ENCODE measurements around the gene POTEI. TPM values are rescaled to one million over a fixed set of nuclear protein-coding genes. Genes with fewer than 3 reads are reported as not detected.
"Not testable (repeated sequence)": the region's sequence is repeated elsewhere in the genome, so short reads cannot be mapped to it uniquely, and the experiment has no call there.

Gene POTEI
- 0.08 and 0.56 TPM in 2 replicates for total RNA-seq (2014; rRNA removed; shearing (Covaris generic))
- polyA plus RNA-seq (2016; fragmentation: Nextera tagmentation; extraction: Ambion mirVana): 0.24 and 0.30 TPM in 2 replicates
- long read RNA-seq, partial matches to known transcripts: 0 of 11 reads
- long read RNA-seq, other reads (novel, unspliced or antisense): 11 of 11 reads

DNA sequence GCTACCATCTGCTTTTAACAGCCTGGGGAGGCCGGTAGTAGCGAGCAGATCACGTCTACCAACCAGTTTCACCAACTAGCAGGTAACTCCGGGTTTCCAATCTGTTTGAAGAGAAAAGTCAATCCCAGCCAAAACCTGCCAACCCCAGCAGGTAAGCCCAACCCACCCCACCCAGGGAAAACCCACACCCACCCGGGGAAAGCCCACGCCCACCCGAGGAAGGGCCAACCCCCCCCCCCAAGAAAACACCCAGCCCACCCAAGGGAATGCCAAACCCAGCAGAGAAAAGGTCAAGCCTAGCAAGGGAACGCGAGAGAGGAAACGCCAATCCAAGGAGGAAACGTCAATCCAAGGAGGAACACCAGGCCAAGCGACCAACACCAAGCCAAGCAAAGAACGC is at the start of gene POTEI:
TSS of gene POTEI (minus strand) at position 101 of the 400 bp plus-strand sequence. CDS start at position 8, 93 bp downstream.
- ATAC-seq; H3K4me1 ChIP-seq (ENCODE audit: insufficient read depth); H3K79me2 ChIP-seq (replicated peaks; ENCODE audit: insufficient read depth); H3K27me3 Mint-ChIP-seq (ENCODE audit: insufficient read depth, low read depth, poor library complexity); H3K4me3 Mint-ChIP-seq; H3K4me3 ChIP-seq; H3K4me1 Mint-ChIP-seq; H3K36me3 ChIP-seq (ENCODE audit: insufficient read depth); DNase-seq (ENCODE audit: low spot score); H2AFZ ChIP-seq; H3K27ac Mint-ChIP-seq; H3K36me3 Mint-ChIP-seq (ENCODE audit: low read depth); H4K20me1 ChIP-seq (replicated peaks; ENCODE audit: insufficient read depth); H3K4me2 ChIP-seq; H3K9me3 Mint-ChIP-seq; H3K27ac ChIP-seq (ENCODE audit: low read depth); H3K9me2 ChIP-seq (ENCODE audit: insufficient read depth); H3K27me3 ChIP-seq (ENCODE audit: insufficient read depth); H3F3A ChIP-seq (replicated peaks; ENCODE audit: low read depth): not testable (repeated sequence)

- not testable (repeated sequence) for H3K4me3 Mint-ChIP-seq; H3K27ac Mint-ChIP-seq; H2AFZ ChIP-seq; H3K27ac ChIP-seq (ENCODE audit: low read depth); H3F3A ChIP-seq (replicated peaks; ENCODE audit: low read depth); ATAC-seq; H3K27me3 Mint-ChIP-seq (ENCODE audit: insufficient read depth, low read depth, poor library complexity); H3K9me2 ChIP-seq (ENCODE audit: insufficient read depth); H3K4me1 ChIP-seq (ENCODE audit: insufficient read depth); H4K20me1 ChIP-seq (replicated peaks; ENCODE audit: insufficient read depth); H3K9me3 Mint-ChIP-seq; H3K79me2 ChIP-seq (replicated peaks; ENCODE audit: insufficient read depth); H3K36me3 Mint-ChIP-seq (ENCODE audit: low read depth); H3K4me3 ChIP-seq; H3K36me3 ChIP-seq (ENCODE audit: insufficient read depth); DNase-seq (ENCODE audit: low spot score); H3K27me3 ChIP-seq (ENCODE audit: insufficient read depth); H3K4me2 ChIP-seq; H3K4me1 Mint-ChIP-seq
These were observed 47.3 kb upstream of the POTEI start for GRCh38 chr2:130556441-130556840.

- not testable (repeated sequence) for H3F3A ChIP-seq (replicated peaks; ENCODE audit: low read depth); H2AFZ ChIP-seq; H3K9me3 Mint-ChIP-seq; H3K27ac ChIP-seq (ENCODE audit: low read depth); H3K36me3 ChIP-seq (ENCODE audit: insufficient read depth); DNase-seq (ENCODE audit: low spot score); H3K27ac Mint-ChIP-seq; H3K9me2 ChIP-seq (ENCODE audit: insufficient read depth); H3K4me1 ChIP-seq (ENCODE audit: insufficient read depth); H3K27me3 Mint-ChIP-seq (ENCODE audit: insufficient read depth, low read depth, poor library complexity); H3K4me3 ChIP-seq; H3K4me2 ChIP-seq; H3K27me3 ChIP-seq (ENCODE audit: insufficient read depth); H3K4me1 Mint-ChIP-seq; H3K4me3 Mint-ChIP-seq; H3K36me3 Mint-ChIP-seq (ENCODE audit: low read depth); H4K20me1 ChIP-seq (replicated peaks; ENCODE audit: insufficient read depth); ATAC-seq; H3K79me2 ChIP-seq (replicated peaks; ENCODE audit: insufficient read depth)
These were observed 45.0 kb upstream of the POTEI start for GRCh38 chr2:130554178-130554577.

DNA sequence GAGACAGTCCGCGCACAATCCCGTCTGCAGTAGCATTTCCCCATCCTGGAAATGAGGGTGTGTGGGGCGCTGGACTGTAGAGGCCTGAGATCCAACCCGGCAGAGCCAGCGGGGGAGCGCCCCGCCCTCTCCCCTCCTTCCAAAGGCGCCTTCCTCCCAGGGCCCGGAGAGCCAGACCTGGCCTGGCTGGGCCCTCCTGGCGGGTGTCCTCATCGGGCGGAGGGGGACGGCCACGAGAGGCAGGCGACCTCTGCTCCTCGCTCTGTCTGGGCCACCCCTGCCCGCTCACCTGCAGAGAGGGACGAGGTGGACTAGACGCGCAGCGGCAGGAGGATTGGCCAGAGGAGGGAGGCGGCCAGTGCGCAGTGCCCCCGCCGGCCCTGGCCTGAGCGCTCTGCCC is 40.3 kb upstream of the POTEI start:
- not testable (repeated sequence) for H3K4me1 ChIP-seq (ENCODE audit: insufficient read depth); H3K27ac ChIP-seq (ENCODE audit: low read depth); H3K4me2 ChIP-seq; H2AFZ ChIP-seq; H3K36me3 ChIP-seq (ENCODE audit: insufficient read depth); H4K20me1 ChIP-seq (replicated peaks; ENCODE audit: insufficient read depth); H3K27me3 ChIP-seq (ENCODE audit: insufficient read depth); H3K36me3 Mint-ChIP-seq (ENCODE audit: low read depth); H3K27me3 Mint-ChIP-seq (ENCODE audit: insufficient read depth, low read depth, poor library complexity); H3K4me1 Mint-ChIP-seq; H3F3A ChIP-seq (replicated peaks; ENCODE audit: low read depth); DNase-seq (ENCODE audit: low spot score); H3K9me3 Mint-ChIP-seq; H3K79me2 ChIP-seq (replicated peaks; ENCODE audit: insufficient read depth); H3K4me3 Mint-ChIP-seq; H3K9me2 ChIP-seq (ENCODE audit: insufficient read depth); H3K27ac Mint-ChIP-seq; H3K4me3 ChIP-seq
- peak; percentile 65 for ATAC-seq

DNA sequence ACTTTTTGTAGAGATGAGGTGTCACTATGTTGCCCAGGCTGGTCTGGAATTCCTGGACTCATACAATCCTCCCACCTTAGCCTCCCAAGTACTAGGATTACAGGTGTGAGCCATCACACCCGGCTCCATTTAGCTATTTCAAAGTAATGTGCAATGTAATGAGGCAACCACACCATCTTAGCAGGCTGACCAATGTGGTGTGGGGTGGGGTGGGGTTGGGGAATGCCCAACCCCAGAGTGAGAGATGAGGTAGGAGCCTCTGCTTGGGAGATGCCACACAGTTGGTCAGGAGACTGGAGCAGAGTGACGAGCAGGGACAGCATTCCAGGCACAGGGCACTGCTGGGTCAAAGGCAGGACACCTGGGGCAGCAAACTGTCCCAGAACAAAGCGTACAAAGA is 39.3 kb upstream of the POTEI start:
- not testable (repeated sequence) for H3K9me3 Mint-ChIP-seq; H3K27ac Mint-ChIP-seq; H4K20me1 ChIP-seq (replicated peaks; ENCODE audit: insufficient read depth); H3K4me1 ChIP-seq (ENCODE audit: insufficient read depth); H3K36me3 ChIP-seq (ENCODE audit: insufficient read depth); H3K9me2 ChIP-seq (ENCODE audit: insufficient read depth); H3K27ac ChIP-seq (ENCODE audit: low read depth); H3K27me3 ChIP-seq (ENCODE audit: insufficient read depth); ATAC-seq; H3F3A ChIP-seq (replicated peaks; ENCODE audit: low read depth); H3K27me3 Mint-ChIP-seq (ENCODE audit: insufficient read depth, low read depth, poor library complexity); H3K4me2 ChIP-seq; H3K4me3 Mint-ChIP-seq; H3K4me3 ChIP-seq; H3K79me2 ChIP-seq (replicated peaks; ENCODE audit: insufficient read depth); DNase-seq (ENCODE audit: low spot score); H3K36me3 Mint-ChIP-seq (ENCODE audit: low read depth); H3K4me1 Mint-ChIP-seq; H2AFZ ChIP-seq

DNA sequence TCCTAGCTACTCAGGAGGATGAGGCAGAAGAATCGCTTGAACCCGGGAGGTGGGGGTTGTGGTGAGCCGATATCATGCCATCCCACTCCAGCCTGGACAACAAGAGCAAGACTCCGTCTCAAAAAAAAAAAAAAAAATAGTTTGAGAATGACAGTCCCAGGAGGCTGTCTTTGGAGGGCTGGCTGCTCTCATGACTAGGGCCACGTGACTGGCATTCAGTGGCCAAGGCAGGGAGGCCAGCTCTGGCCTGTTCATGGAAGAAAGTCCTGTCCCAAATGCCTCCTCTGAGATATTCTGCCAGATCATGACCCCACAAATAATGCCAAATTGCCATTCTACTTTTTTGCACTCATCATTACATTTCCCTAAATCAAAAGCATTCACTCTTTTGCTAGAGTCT is 35.9 kb upstream of the POTEI start:
- H3K79me2 ChIP-seq (replicated peaks; ENCODE audit: insufficient read depth); H3K4me1 ChIP-seq (ENCODE audit: insufficient read depth); DNase-seq (ENCODE audit: low spot score); H3K9me2 ChIP-seq (ENCODE audit: insufficient read depth); H3K4me1 Mint-ChIP-seq; H4K20me1 ChIP-seq (replicated peaks; ENCODE audit: insufficient read depth); H3K27me3 Mint-ChIP-seq (ENCODE audit: insufficient read depth, low read depth, poor library complexity); H3K36me3 ChIP-seq (ENCODE audit: insufficient read depth); H3K4me3 Mint-ChIP-seq; H3K36me3 Mint-ChIP-seq (ENCODE audit: low read depth); ATAC-seq; H3F3A ChIP-seq (replicated peaks; ENCODE audit: low read depth); H3K27ac ChIP-seq (ENCODE audit: low read depth); H3K27me3 ChIP-seq (ENCODE audit: insufficient read depth); H3K9me3 Mint-ChIP-seq; H2AFZ ChIP-seq; H3K4me3 ChIP-seq; H3K4me2 ChIP-seq; H3K27ac Mint-ChIP-seq: not testable (repeated sequence)
